Left ventricle myocardium inferior (tissue), 1 donor: ENCODE measurements around the gene UGT3A1. TPM values are rescaled to one million over a fixed set of nuclear protein-coding genes. Genes with fewer than 3 reads are reported as not detected.

Experiments used
- DNase-seq: peaks from one replicate; pipeline ENCODE4 v3.0.0-alpha.2; 2020
- H3K27ac ChIP-seq: fragments of 200-600 bp; replicated peaks from 2 replicates; pipeline ENCODE4 v1.8.0; 2021
- H3K27me3 ChIP-seq: fragments of 200-600 bp; 2 replicates; pipeline ENCODE4 v1.8.0; 2021; ENCODE audit warnings: low read depth
- H3K36me3 ChIP-seq: fragments of 200-600 bp; 2 replicates; pipeline ENCODE4 v1.8.0; 2021
- H3K4me1 ChIP-seq: fragments of 200-600 bp; 2 replicates; pipeline ENCODE4 v1.8.0; 2021
- H3K4me3 ChIP-seq: fragments of 200-600 bp; 2 replicates; pipeline ENCODE4 v1.8.0; 2021; ENCODE audit warnings: mild to moderate bottlenecking, moderate library complexity
- H3K9me3 ChIP-seq: fragments of 200-600 bp; replicated peaks from 2 replicates; pipeline ENCODE4 v1.8.0; 2021
- intact Hi-C: fragments of 100-400 bp; cut with micrococcal nuclease; formaldehyde crosslinking; loops from one replicate; pipeline ENCODE4 v1.11.0; 2022
- total RNA-seq: library from RNA; stranded (reverse); fragmentation: NEBNext Ultra II Directional; extraction: Animal tissue kit (Norgen Biotek cat#: 25700); gene quantifications from one replicate; pipeline ENCODE4 v1.2.1, GENCODE V29; 2021
- TF ChIP-seq, protein P1 (sequence below): fragments of 200-600 bp; IDR thresholded peaks from 2 replicates; pipeline ENCODE4 v1.8.0; 2021; ENCODE audit warnings: antibody characterized with exemption, mild to moderate bottlenecking, borderline replicate concordance
- donor health status: DM: no; HTN: yes; CAD: no; lungs with severe emphysema.

UGT3A1 gene
- total RNA-seq, 1 donor from 2014 or later: not detected

DNA sequence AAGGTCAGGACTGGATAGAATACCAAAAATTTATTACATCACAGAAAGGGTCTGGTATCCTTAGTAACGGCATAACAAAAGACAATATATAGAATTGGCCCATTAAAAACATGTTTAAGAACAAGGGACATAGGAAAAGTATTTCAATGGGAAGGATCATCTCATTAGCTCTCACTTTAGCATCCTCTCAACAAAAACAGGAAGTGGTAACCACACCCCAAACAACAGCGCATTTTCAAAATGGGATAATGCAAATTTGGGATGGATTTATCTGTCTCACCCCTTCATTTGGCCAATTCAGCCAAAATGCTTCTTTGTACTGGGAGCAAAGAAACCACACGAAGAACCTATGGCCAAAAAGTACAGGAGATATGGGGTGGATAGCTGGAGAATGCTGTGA lies 9.8 kb upstream of the UGT3A1 start:
- H3K9me3 ChIP-seq: no peaks in the 10 kb centered on the region
- intact Hi-C loops: no loop called here
- H3K27me3 ChIP-seq: no peaks in the 10 kb centered on the region
- H3K27ac ChIP-seq: no peak overlapping the region
- DNase-seq: no peak
- no peaks in the 10 kb centered on the region for H3K36me3 ChIP-seq
- H3K4me1 ChIP-seq: no peaks in the 10 kb centered on the region
- H3K4me3 ChIP-seq: no peak overlapping the region
- TF ChIP-seq, protein P1, sequence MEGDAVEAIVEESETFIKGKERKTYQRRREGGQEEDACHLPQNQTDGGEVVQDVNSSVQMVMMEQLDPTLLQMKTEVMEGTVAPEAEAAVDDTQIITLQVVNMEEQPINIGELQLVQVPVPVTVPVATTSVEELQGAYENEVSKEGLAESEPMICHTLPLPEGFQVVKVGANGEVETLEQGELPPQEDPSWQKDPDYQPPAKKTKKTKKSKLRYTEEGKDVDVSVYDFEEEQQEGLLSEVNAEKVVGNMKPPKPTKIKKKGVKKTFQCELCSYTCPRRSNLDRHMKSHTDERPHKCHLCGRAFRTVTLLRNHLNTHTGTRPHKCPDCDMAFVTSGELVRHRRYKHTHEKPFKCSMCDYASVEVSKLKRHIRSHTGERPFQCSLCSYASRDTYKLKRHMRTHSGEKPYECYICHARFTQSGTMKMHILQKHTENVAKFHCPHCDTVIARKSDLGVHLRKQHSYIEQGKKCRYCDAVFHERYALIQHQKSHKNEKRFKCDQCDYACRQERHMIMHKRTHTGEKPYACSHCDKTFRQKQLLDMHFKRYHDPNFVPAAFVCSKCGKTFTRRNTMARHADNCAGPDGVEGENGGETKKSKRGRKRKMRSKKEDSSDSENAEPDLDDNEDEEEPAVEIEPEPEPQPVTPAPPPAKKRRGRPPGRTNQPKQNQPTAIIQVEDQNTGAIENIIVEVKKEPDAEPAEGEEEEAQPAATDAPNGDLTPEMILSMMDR: no peak

DNA sequence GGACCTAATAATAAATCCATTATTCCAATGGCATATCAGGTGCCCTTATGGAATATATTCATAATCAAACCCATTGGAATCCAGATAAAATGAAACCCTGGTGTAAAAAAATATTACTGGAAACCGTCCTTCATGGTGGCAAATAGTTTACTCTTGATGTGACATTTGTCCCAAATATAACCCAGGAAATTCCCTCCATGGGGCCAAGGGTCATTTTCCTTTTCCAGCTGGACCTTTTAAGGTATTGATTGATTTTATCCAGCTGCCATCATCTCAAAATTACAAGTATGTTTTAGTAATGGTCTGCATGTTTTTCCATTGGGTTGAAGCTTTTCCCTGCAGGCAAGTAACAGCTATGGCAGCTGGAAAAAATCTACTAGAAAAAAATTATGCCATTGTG lies 8.4 kb upstream of the UGT3A1 start:
- Histone ChIP-seq H3K9me3 (no peaks in the 10 kb centered on the region), H3K27me3 (peaks cover 4% of the 10 kb centered on the region), H3K36me3 (no peaks in the 10 kb centered on the region), H3K4me1 (no peaks in the 10 kb centered on the region), H3K27ac (no peak overlapping the region), H3K4me3 (no peak overlapping the region)
- no peak for DNase-seq
- intact Hi-C loops: no loop called here
- TF ChIP-seq, protein P1: no peak

DNA sequence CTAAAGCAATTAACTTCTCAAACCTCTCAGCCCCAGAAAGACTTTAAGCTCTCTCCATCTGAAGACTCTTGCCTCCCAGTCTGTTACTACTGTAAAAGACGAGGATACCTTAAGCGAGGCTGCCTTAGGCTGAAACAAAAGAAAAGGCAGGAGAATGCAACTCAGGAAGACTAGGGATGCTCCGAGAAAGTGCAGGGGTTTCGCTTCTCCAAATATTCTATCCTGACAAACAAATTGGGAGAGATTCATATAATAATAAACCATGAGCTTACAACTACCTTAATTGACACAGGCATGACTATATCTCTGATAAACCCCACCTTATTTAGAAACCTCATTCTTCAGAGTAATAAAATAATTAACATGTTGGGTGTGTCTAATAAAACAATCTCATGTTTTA lies 4.9 kb upstream of the UGT3A1 start:
- Histone ChIP-seq H3K4me1 (no peaks in the 10 kb centered on the region), H3K27ac (no peak overlapping the region), H3K27me3 (peaks cover 15% of the 10 kb centered on the region), H3K36me3 (no peaks in the 10 kb centered on the region), H3K9me3 (no peaks in the 10 kb centered on the region), H3K4me3 (no peak overlapping the region)
- intact Hi-C loops: no loop called here
- TF ChIP-seq, protein P1: no peak
- DNase-seq: no peak

DNA sequence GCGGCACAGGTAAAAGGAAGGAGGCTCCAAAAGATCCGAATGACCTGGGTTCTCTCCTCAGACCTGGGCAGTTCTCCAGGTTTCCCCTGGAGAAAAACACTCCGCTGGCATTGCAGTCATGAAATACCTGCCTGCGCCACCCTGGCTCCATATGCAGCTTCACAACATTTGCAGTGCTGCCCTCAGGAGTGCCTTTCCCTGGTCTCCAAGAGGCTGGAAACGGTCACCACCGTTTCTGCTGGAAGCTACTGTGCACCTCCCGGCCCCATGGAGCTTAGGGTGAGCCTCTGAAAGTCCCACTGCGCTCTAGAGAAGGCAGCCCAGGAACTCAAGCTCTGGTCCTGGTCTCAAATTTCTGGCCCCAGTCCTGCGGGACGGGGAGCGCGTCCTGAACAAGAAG lies 670 bp downstream of the UGT3A1 start:
- H3K27me3 ChIP-seq: peaks cover 36% of the 10 kb centered on the region
- no peaks in the 10 kb centered on the region for H3K4me1 ChIP-seq
- H3K4me3 ChIP-seq: no peak overlapping the region
- intact Hi-C loops: no loop called here
- H3K27ac ChIP-seq: no peak overlapping the region
- TF ChIP-seq, protein P1: no peak
- no peak for DNase-seq
- no peaks in the 10 kb centered on the region for H3K9me3 ChIP-seq
- H3K36me3 ChIP-seq: no peaks in the 10 kb centered on the region

DNA sequence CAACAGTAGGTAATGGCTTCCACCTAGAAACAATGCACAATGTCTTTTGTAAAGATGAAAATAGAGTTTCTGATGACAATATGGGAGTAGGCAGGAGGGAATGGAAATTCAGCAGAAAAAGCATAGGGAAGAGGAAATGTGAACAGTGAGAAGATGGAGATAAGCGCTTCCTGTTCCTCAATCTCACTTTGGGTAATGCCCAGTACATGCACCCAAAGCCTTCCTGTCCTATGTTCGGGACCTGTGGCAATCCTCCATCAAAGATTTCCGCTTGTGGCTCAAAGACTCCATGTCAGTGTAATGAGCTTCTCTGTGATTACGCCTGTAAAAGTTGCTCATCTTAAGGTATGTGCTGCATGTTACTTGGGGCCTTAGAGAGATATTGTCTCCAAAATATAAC lies 2.7 kb downstream of the UGT3A1 start:
- Histone ChIP-seq H3K27me3 (peaks cover 32% of the 10 kb centered on the region), H3K36me3 (no peaks in the 10 kb centered on the region), H3K4me3 (no peak overlapping the region), H3K4me1 (no peaks in the 10 kb centered on the region), H3K27ac (no peak overlapping the region), H3K9me3 (no peaks in the 10 kb centered on the region)
- intact Hi-C loops: no loop called here
- no peak for DNase-seq
- TF ChIP-seq, protein P1: no peak

DNA sequence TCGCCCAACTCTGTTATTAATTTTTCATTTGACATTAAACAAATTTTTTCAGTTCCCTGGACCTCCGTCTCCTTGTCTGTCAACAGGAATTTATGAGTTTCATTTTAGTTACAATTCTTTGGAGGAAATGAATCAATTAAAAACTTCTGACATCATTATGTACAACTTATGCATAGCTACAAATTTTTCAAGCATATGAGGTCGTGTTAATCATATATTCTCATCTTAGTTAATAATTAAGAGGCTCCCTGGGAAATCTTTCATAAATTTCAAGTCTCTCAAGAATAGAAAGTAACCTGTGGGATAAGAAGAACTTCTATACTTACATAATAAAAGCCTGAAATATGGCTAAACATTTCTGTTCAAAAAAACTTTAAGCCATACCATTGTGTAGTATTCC lies 3.4 kb downstream of the UGT3A1 start:
- no peaks in the 10 kb centered on the region for H3K4me1 ChIP-seq
- DNase-seq: no peak
- no peaks in the 10 kb centered on the region for H3K36me3 ChIP-seq
- no peak overlapping the region for H3K27ac ChIP-seq
- no peak overlapping the region for H3K4me3 ChIP-seq
- intact Hi-C loops: no loop called here
- peaks cover 32% of the 10 kb centered on the region for H3K27me3 ChIP-seq
- TF ChIP-seq, protein P1: no peak
- H3K9me3 ChIP-seq: peaks cover 2% of the 10 kb centered on the region
